B cell (primary cell): ENCODE results near the gene SOD3. TPM values are rescaled to one million over a fixed set of nuclear protein-coding genes. Genes with fewer than 3 reads are reported as not detected.

Source experiments
- ATAC-seq: fragments of 200-7000 bp; cut with Tn5 transposase; one replicate; pipeline ENCODE4 v1.10.0; 2021; ENCODE audit warnings: low read depth, mild to moderate bottlenecking, moderate number of reproducible peaks, moderate library complexity
- CTCF ChIA-PET: fragments of 350-600 bp; sonication (Branson Sonifier 250); formaldehyde crosslinking; loops from one replicate; lab custom pipeline; 2021; ENCODE audit warnings: antibody characterized with exemption, inconsistent platforms; lab: Charles Lee
- POLR2A ChIA-PET: fragments of 350-600 bp; sonication (Branson Sonifier 250); formaldehyde crosslinking; loops from one replicate; lab custom pipeline; 2021; ENCODE audit warnings: antibody characterized with exemption; lab: Charles Lee
- DNase-seq: peaks from one replicate; pipeline ENCODE4 v3.0.0; 2013
- H2AFZ ChIP-seq: 2 replicates; pipeline ENCODE4 v1.6.1; 2012; ENCODE audit warnings: mild to moderate bottlenecking, low read depth, low read length; ENCODE audit not compliant: insufficient read depth, poor library complexity, severe bottlenecking
- H3K27ac ChIP-seq, 2 donors: 1 replicate in 1 of 2; 2 replicates in 1 of 2; pipeline ENCODE4 v1.5.1; 2012 to 2013; ENCODE audit warnings: low read length in 2 of 2, mild to moderate bottlenecking in 2 of 2, moderate library complexity in 1 of 2
- H3K27me3 ChIP-seq, 4 experiments: fragments of 200-600 bp in 1 of 4; sonication (generic) in 1 of 4; replicated peaks in 1 of 4; 1 replicate in 2 of 4; 2 replicates in 2 of 4; pipeline versions ENCODE4 v1.6.1 to v1.7.0; 2013 to 2016; ENCODE audit warnings: low read length in 3 of 4, mild to moderate bottlenecking in 2 of 4, mixed read lengths in 1 of 4, moderate library complexity in 1 of 4; ENCODE audit not compliant: insufficient read depth in 4 of 4, control insufficient read depth in 3 of 4; ENCODE audit errors: control extremely low read depth in 1 of 4
- H3K36me3 ChIP-seq, 2 experiments: replicated peaks in 1 of 2; 1 replicate in 1 of 2; 2 replicates in 1 of 2; pipeline versions ENCODE4 v1.6.1 to v1.7.1; 2013; ENCODE audit warnings: low read length in 1 of 2; ENCODE audit not compliant: insufficient read depth in 2 of 2, control insufficient read depth in 1 of 2; ENCODE audit errors: control extremely low read depth in 1 of 2, extremely low read depth in 1 of 2
- H3K4me1 ChIP-seq, 2 donors: fragments of 200-600 bp in 1 of 2; sonication (generic) in 1 of 2; 1 replicate in 1 of 2; 2 replicates in 1 of 2; pipeline versions ENCODE4 v1.5.1 to v1.6.1; 2013 to 2017; ENCODE audit warnings: low read length in 2 of 2; ENCODE audit not compliant: control insufficient read depth in 2 of 2, insufficient read depth in 2 of 2
- H3K4me2 ChIP-seq: replicated peaks from 2 replicates; pipeline ENCODE3; 2012; ENCODE audit warnings: mild to moderate bottlenecking, low read depth, low read length; ENCODE audit not compliant: poor library complexity, severe bottlenecking
- H3K4me3 ChIP-seq, 5 experiments: fragments of 200-600 bp in 1 of 5; sonication (generic) in 1 of 5; 1 replicate in 3 of 5; 2 replicates in 2 of 5; pipeline versions ENCODE4 v1.5.1 to v1.7.0; 2011 to 2016; ENCODE audit warnings: low read length in 4 of 5, mild to moderate bottlenecking in 4 of 5, low read depth in 2 of 5, control low read depth in 1 of 5, moderate library complexity in 1 of 5; ENCODE audit not compliant: insufficient read depth in 1 of 5; ENCODE audit errors: control extremely low read depth in 1 of 5, extremely low read depth in 1 of 5
- H3K79me2 ChIP-seq: fragments of 200-600 bp; sonication (generic); one replicate; pipeline ENCODE4 v1.6.0; 2016; ENCODE audit warnings: low read length; ENCODE audit not compliant: control insufficient read depth, insufficient read depth
- H3K9ac ChIP-seq: fragments of 200-600 bp; sonication (generic); 2 replicates; pipeline ENCODE4 v1.6.1; 2017; ENCODE audit warnings: mild to moderate bottlenecking, low read length, moderate library complexity
- H3K9me3 ChIP-seq, 3 donors: one replicate each; pipeline versions ENCODE4 v1.6.1 to v1.7.1; 2013; ENCODE audit warnings: low read length in 2 of 3; ENCODE audit not compliant: control insufficient read depth in 2 of 3, insufficient read depth in 1 of 3; ENCODE audit errors: control extremely low read depth in 1 of 3
- H4K20me1 ChIP-seq: 2 replicates; pipeline ENCODE4 v1.6.0; 2012; ENCODE audit warnings: mild to moderate bottlenecking, low read length; ENCODE audit not compliant: insufficient read depth, control insufficient read depth, poor library complexity, severe bottlenecking
- H3K27ac Mint-ChIP-seq: one replicate; pipeline ENCODE4 v1.8.0; 2021; ENCODE audit warnings: mixed read lengths
- H3K27me3 Mint-ChIP-seq: one replicate; pipeline ENCODE4 v1.8.0; 2021; ENCODE audit warnings: mixed read lengths
- H3K4me1 Mint-ChIP-seq: one replicate; pipeline ENCODE4 v1.8.0; 2021; ENCODE audit warnings: mixed read lengths
- H3K4me3 Mint-ChIP-seq: one replicate; pipeline ENCODE4 v1.8.0; 2021; ENCODE audit warnings: mixed read lengths
- H3K9me3 Mint-ChIP-seq: one replicate; pipeline ENCODE4 v1.8.0; 2022; ENCODE audit warnings: mixed read lengths; ENCODE audit not compliant: insufficient read depth
- CTCF ChIP-seq: fragments of 200-600 bp; IDR thresholded peaks from one replicate; pipeline ENCODE4 v1.8.0; 2022; ENCODE audit warnings: antibody characterized with exemption, mild to moderate bottlenecking
- EZH2 ChIP-seq: IDR thresholded peaks from 2 replicates; pipeline ENCODE4 v1.6.1; 2012; ENCODE audit warnings: borderline replicate concordance, low read depth, mild to moderate bottlenecking, moderate library complexity, low read length; ENCODE audit not compliant: insufficient read depth, poor library complexity, severe bottlenecking
- WGBS: methylation state at CpG from one replicate; pipeline ENCODE4 v1.1.5; 2013; ENCODE audit warnings: missing lambda C conversion rate; ENCODE audit not compliant: insufficient coverage; 5-methylcytosine and 5-hydroxymethylcytosine counted together
- intact Hi-C: fragments of 100-400 bp; cut with micrococcal nuclease; formaldehyde crosslinking; loops from one replicate; pipeline ENCODE4 v1.10.0; 2022
- polyA plus RNA-seq: library from polyadenylated mRNA; depleted of rRNA; stranded (reverse); fragments of >200 nt; gene quantifications from 2 replicates; pipeline ENCODE4 v1.2.3, GENCODE V29; 2012
- total RNA-seq, 2 donors: library from RNA; stranded (reverse); fragments of 120-200 nt in 1 of 2; gene quantifications; 1 replicate in 1 of 2; 2 replicates in 1 of 2; pipeline versions ENCODE4 v1.2.3 to v1.2.4, GENCODE V29; 2013 to 2022

The SOD3 gene
- total and polyA plus RNA-seq, 2 donors (not counting 1 experiment from before 2014, with no cell fraction given), result not detected

GRCh38 chr4:24807611-24808010 is 12.2 kb downstream of the SOD3 start:
- peaks cover 0 to under 1% (median 0%) of the 10 kb centered on the region in 4 experiments for H3K27me3 ChIP-seq
- no peak overlapping the region for H3K4me2 ChIP-seq
- H3K4me3 Mint-ChIP-seq, result no peak overlapping the region
- H3K9me3 Mint-ChIP-seq, result peaks cover 2% of the 10 kb centered on the region
- intact Hi-C loops, result no loop called here
- ChIA-PET POLR2A (no interaction called here), CTCF (no interaction called here)
- H3K9me3 ChIP-seq, result peaks cover 0 to 3% (median 0%) of the 10 kb centered on the region in 3 donors
- WGBS, result 79% methylated on average over 5 of the region's 5 CpGs
- no peak overlapping the region for H3K9ac ChIP-seq
- TF ChIP-seq CTCF (no peak), EZH2 (no peak)
- peaks cover 15% of the 10 kb centered on the region for H3K27me3 Mint-ChIP-seq
- H3K4me1 ChIP-seq, result no peaks in the 10 kb centered on the region
- no peaks in the 10 kb centered on the region for H3K4me1 Mint-ChIP-seq
- ATAC-seq (no peak), DNase-seq (no peak)
- no peak overlapping the region for H3K27ac ChIP-seq
- no peak overlapping the region for H2AFZ ChIP-seq
- no peaks in the 10 kb centered on the region for H3K79me2 ChIP-seq
- H3K36me3 ChIP-seq, result no peaks in the 10 kb centered on the region
- no peak overlapping the region for H3K27ac Mint-ChIP-seq
- no peaks in the 10 kb centered on the region for H4K20me1 ChIP-seq
- no peak overlapping the region for H3K4me3 ChIP-seq

- Histone ChIP-seq H3K36me3 (no peaks in the 10 kb centered on the region), H3K79me2 (no peaks in the 10 kb centered on the region), H3K27me3 (no peaks in the 10 kb centered on the region), H3K9me3 (peaks cover 0 to 3% (median 0%) of the 10 kb centered on the region in 3 donors), H3K4me3 (no peak overlapping the region), H3K4me2 (no peak overlapping the region), H4K20me1 (no peaks in the 10 kb centered on the region), H3K4me1 (no peaks in the 10 kb centered on the region), H2AFZ (no peak overlapping the region), H3K9ac (no peak overlapping the region), H3K27ac (no peak overlapping the region)
- H3K4me1 Mint-ChIP-seq, result no peaks in the 10 kb centered on the region
- DNase-seq (no peak), ATAC-seq (no peak)
- peaks cover 10% of the 10 kb centered on the region for H3K27me3 Mint-ChIP-seq
- peaks cover 2% of the 10 kb centered on the region for H3K9me3 Mint-ChIP-seq
- TF ChIP-seq CTCF, result no peak
- no peak for TF ChIP-seq EZH2
- no peak overlapping the region for H3K27ac Mint-ChIP-seq
- ChIA-PET CTCF (no interaction called here), POLR2A (no interaction called here)
- intact Hi-C loops, result no loop called here
- no peak overlapping the region for H3K4me3 Mint-ChIP-seq
- WGBS, result 93% methylated on average over 14 of the region's 14 CpGs
These were observed 12.9 kb downstream of the SOD3 start for GRCh38 chr4:24808261-24808660.
